Bronchial epithelial cell (primary cell): ENCODE measurements around the gene PHF2. TPM values are rescaled to one million over a fixed set of nuclear protein-coding genes. Genes with fewer than 3 reads are reported as not detected.

ENCODE experiments used
- DNase-seq: peaks from one replicate; pipeline ENCODE4 v3.0.0-alpha.2; 2010; ENCODE audit warnings: low read depth
- FAIRE-seq: peaks from 2 replicates; lab custom pipeline; 2011; peaks lifted over from hg19 to GRCh38; lab: Jason Lieb, UNC
- H3K27me3 ChIP-seq: 2 replicates; pipeline ENCODE4 v1.5.1; 2011; ENCODE audit warnings: low read length; ENCODE audit not compliant: control insufficient read depth, insufficient read depth
- H3K36me3 ChIP-seq: 2 replicates; pipeline ENCODE4 v1.5.1; 2011; ENCODE audit warnings: low read length; ENCODE audit not compliant: control insufficient read depth, insufficient read depth
- H3K4me3 ChIP-seq: 2 replicates; pipeline ENCODE4 v1.5.1; 2011; ENCODE audit warnings: mild to moderate bottlenecking, low read depth, low read length, control low read depth
- CTCF ChIP-seq: IDR thresholded peaks from 2 replicates; pipeline ENCODE4 v1.5.1; 2011; ENCODE audit warnings: mild to moderate bottlenecking, moderate library complexity, low read length, control low read depth, inconsistent platforms; ENCODE audit not compliant: insufficient read depth, severe bottlenecking
- total RNA-seq: library from RNA; depleted of rRNA; stranded (reverse); fragments of >200 nt; gene quantifications from 2 replicates; pipeline ENCODE4 v1.2.1, GENCODE V29; 2014

The PHF2 gene
- total RNA-seq, 1 donor from 2014 or later, result 10.0 TPM

- no peaks in the 10 kb centered on the region for H3K36me3 ChIP-seq
- DNase-seq, result no peak
- TF ChIP-seq CTCF, result no peak
Measured at GRCh38 chr9:93667006-93667405, 90.6 kb downstream of the PHF2 start.

GRCh38 chr9:93667627-93668026 is 91.2 kb downstream of the PHF2 start:
- DNase-seq, result no peak
- H3K27me3 ChIP-seq, result no peaks in the 10 kb centered on the region
- FAIRE-seq, result no peak
- H3K4me3 ChIP-seq, result no peak overlapping the region
- no peak for TF ChIP-seq CTCF
- no peaks in the 10 kb centered on the region for H3K36me3 ChIP-seq

More at GRCh38 chr9:93667006-93667405, 90.6 kb downstream of the PHF2 start:
- FAIRE-seq, result no peak
- no peak overlapping the region for H3K4me3 ChIP-seq
- H3K27me3 ChIP-seq, result no peaks in the 10 kb centered on the region

- H3K27me3 ChIP-seq, result no peaks in the 10 kb centered on the region
- no peak for TF ChIP-seq CTCF
- no peaks in the 10 kb centered on the region for H3K36me3 ChIP-seq
- DNase-seq (no peak), FAIRE-seq (no peak)
- H3K4me3 ChIP-seq, result no peak overlapping the region
Measured at GRCh38 chr9:93668261-93668871, 92.0 kb downstream of the PHF2 start.

GRCh38 chr9:93669116-93669957 is 93.0 kb downstream of the PHF2 start:
- no peak overlapping the region for H3K4me3 ChIP-seq
- TF ChIP-seq CTCF, result no peak
- FAIRE-seq (no peak), DNase-seq (no peak)
- peaks cover 2% of the 10 kb centered on the region for H3K36me3 ChIP-seq
- no peaks in the 10 kb centered on the region for H3K27me3 ChIP-seq

GRCh38 chr9:93669958-93670207 is 93.5 kb downstream of the PHF2 start:
- no peak for FAIRE-seq
- H3K27me3 ChIP-seq, result no peaks in the 10 kb centered on the region
- no peak for TF ChIP-seq CTCF
- no peak for DNase-seq
- no peak overlapping the region for H3K4me3 ChIP-seq
- peaks cover 2% of the 10 kb centered on the region for H3K36me3 ChIP-seq
